Heart left ventricle (tissue), 16 donors: ENCODE data around the gene PHC3. TPM values are rescaled to one million over a fixed set of nuclear protein-coding genes. Genes with fewer than 3 reads are reported as not detected.

Experiments
- ATAC-seq, 4 donors: fragments of 200-7000 bp; cut with Tn5 transposase; one replicate each; pipeline ENCODE4 v1.9.1; 2020 to 2022; ENCODE audit warnings: moderate library complexity in 4 of 4, mild to moderate bottlenecking in 3 of 4, moderate number of reproducible peaks in 1 of 4
- DNase-seq, 5 donors: peaks; one replicate each; pipeline ENCODE4 v3.0.0-alpha.2; 2020
- H3K27ac ChIP-seq, 12 donors: fragments of 200-600 bp; sonication (generic) in 4 of 12; one replicate each; pipeline versions ENCODE4 v1.5.0 to v1.8.0; 2016 to 2022; ENCODE audit warnings: mild to moderate bottlenecking in 2 of 12
- H3K27me3 ChIP-seq, 9 donors: fragments of 200-600 bp; sonication (generic) in 2 of 9; one replicate each; pipeline versions ENCODE4 v1.5.1 to v1.8.0; 2016 to 2022; ENCODE audit warnings: mild to moderate bottlenecking in 3 of 9
- H3K36me3 ChIP-seq, 9 donors: fragments of 200-600 bp; sonication (generic) in 2 of 9; one replicate each; pipeline versions ENCODE4 v1.5.0 to v1.8.0; 2018 to 2022; ENCODE audit warnings: mild to moderate bottlenecking in 2 of 9
- H3K4me1 ChIP-seq, 12 donors: fragments of 200-600 bp; sonication (generic) in 4 of 12; one replicate each; pipeline versions ENCODE4 v1.5.0 to v1.8.0; 2016 to 2022; ENCODE audit warnings: mild to moderate bottlenecking in 3 of 12
- H3K4me3 ChIP-seq, 12 donors: fragments of 200-600 bp; sonication (generic) in 4 of 12; one replicate each; pipeline versions ENCODE4 v1.5.0 to v1.8.0; 2017 to 2022; ENCODE audit warnings: mild to moderate bottlenecking in 9 of 12, moderate library complexity in 4 of 12
- H3K9me3 ChIP-seq, 12 donors: fragments of 200-600 bp; sonication (generic) in 4 of 12; one replicate each; pipeline versions ENCODE4 v1.5.0 to v1.8.0; 2016 to 2022; ENCODE audit warnings: mild to moderate bottlenecking in 1 of 12
- CTCF ChIP-seq, 12 donors: fragments of 200-600 bp; sonication (generic) in 4 of 12; IDR thresholded peaks; one replicate each; pipeline versions ENCODE4 v1.5.0 to v1.8.0; 2018 to 2022; ENCODE audit warnings: antibody characterized with exemption in 12 of 12, mild to moderate bottlenecking in 5 of 12
- POLR2A ChIP-seq, 2 donors: fragments of 450-650 bp; IDR thresholded peaks; one replicate each; pipeline ENCODE4 v1.6.1; 2017; ENCODE audit warnings: antibody characterized with exemption in 2 of 2, mild to moderate bottlenecking in 2 of 2, moderate library complexity in 2 of 2
- WGBS, 4 donors: extraction: QIAGEN DNeasy Blood & Tissue Kit in 2 of 4; methylation state at CpG; one replicate each; pipeline versions ENCODE4 v1.1.5 to v1.1.7; 2013 to 2018; 5-methylcytosine and 5-hydroxymethylcytosine counted together
- intact Hi-C, 10 donors: fragments of 100-400 bp; cut with DNase I; formaldehyde crosslinking; loops; one replicate each; pipeline versions ENCODE4 v1.11.1 to v1.14.2; 2022
- polyA plus RNA-seq, 2 donors: library from polyadenylated mRNA; stranded (reverse); fragments of 200-250 nt; gene quantifications; one replicate each; pipeline ENCODE4 v1.2.3, GENCODE V29; 2013
- total RNA-seq, 9 donors: library from RNA; depleted of rRNA in 2 of 9; stranded (reverse); fragments of >200 nt in 2 of 9; fragmentation: NEBNext Ultra II Directional in 3 of 9; extraction: Animal tissue kit (Norgen Biotek cat#: 25700) in 3 of 9; gene quantifications; one replicate each; pipeline versions ENCODE4 v1.1.0 to v1.2.4, GENCODE V29; 2016 to 2023
- donor health status: ischemic (EF 13 %, LVEDD 7.1; RV severe dilation, severe dysfunction).
- donor health status: healthy with polysubstance abuse.
- donor health status: DM: no; HTN: yes; CAD: no.
- donor health status: DM: no; HTN: no; CAD: no.
- donor health status: ischemic (EF 25% LVEDD 6.9; RV normal size, moderate dysfunction).
- donor health status: ischemic (EF 25% LVEDD 5.7; RV mildly dilated, moderate dysfunction).
- donor health status: healthy.
- donor health status: DM: yes; HTN: yes; CAD: no.
- donor health status: ischemic (EF 35%, LVEDD 5.7; RV mildly dilated, moderate dysfunction).
- donor health status: nonischemic (EF 11% LVEDD 7.7; RV severe dilation, severe dysfunction).
- donor health status: DM: yes; HTN: yes; CAD: no.
- donor health status: PGD.
- donor health status: ischemic (EF 29% LVEDD 5.4; RV normal size, mild dysfunction).
- donor health status: nonischemic (EF 23%, LVEDD 6.1; RV moderate dilation, normal function).

Gene PHC3
- total and polyA plus RNA-seq, 11 donors, result 5.7 to 83.8 (median 42.4) TPM

GRCh38 chr3:170162630-170163029, 18.9 kb downstream of the PHC3 start:
- Histone ChIP-seq H3K27me3 (no peaks in the 10 kb centered on the region), H3K9me3 (no peaks in the 10 kb centered on the region), H3K4me1 (peaks cover 0 to 31% (median 8%) of the 10 kb centered on the region in 12 donors), H3K4me3 (no peak overlapping the region), H3K27ac (no peak overlapping the region), H3K36me3 (peaks cover 0 to 76% (median 69%) of the 10 kb centered on the region in 9 donors)
- ATAC-seq, result no peak
- DNase-seq, result no peak
- TF ChIP-seq CTCF (IDR thresholded peaks at IDR 0.05), result no peak
- TF ChIP-seq POLR2A (IDR thresholded peaks at IDR 0.05), result no peak
- intact Hi-C loops, result no loop called here

- intact Hi-C loops, result no loop called here
- Histone ChIP-seq H3K4me1 (peaks cover 0 to 31% (median 8%) of the 10 kb centered on the region in 12 donors), H3K36me3 (peaks cover 0 to 74% (median 64%) of the 10 kb centered on the region in 9 donors)
Measured at GRCh38 chr3:170162052-170162451, 19.5 kb downstream of the PHC3 start.

GRCh38 chr3:170159933-170160332, 21.6 kb downstream of the PHC3 start:
- ATAC-seq (no peak), DNase-seq (no peak)
- intact Hi-C loops, result no loop called here
- 86 to 95% (median 91%) methylated on average over 2 of the region's 2 CpGs for WGBS, 4 donors
- Histone ChIP-seq H3K4me1 (peaks cover 0 to 39% (median 10%) of the 10 kb centered on the region in 12 donors), H3K36me3 (peaks cover 0 to 62% (median 44%) of the 10 kb centered on the region in 9 donors), H3K4me3 (no peak overlapping the region), H3K9me3 (no peaks in the 10 kb centered on the region), H3K27me3 (no peaks in the 10 kb centered on the region), H3K27ac (no peak overlapping the region)
- no peak for TF ChIP-seq CTCF (IDR thresholded peaks at IDR 0.05)
- no peak for TF ChIP-seq POLR2A (IDR thresholded peaks at IDR 0.05)

More at GRCh38 chr3:170162052-170162451, 19.5 kb downstream of the PHC3 start:
- Histone ChIP-seq H3K9me3 (no peaks in the 10 kb centered on the region), H3K4me3 (no peak overlapping the region), H3K27ac (no peak overlapping the region), H3K27me3 (no peaks in the 10 kb centered on the region)
- DNase-seq (no peak), ATAC-seq (no peak)
- TF ChIP-seq POLR2A (IDR thresholded peaks at IDR 0.05) (no peak), CTCF (IDR thresholded peaks at IDR 0.05) (no peak)

- no peak overlapping the region for H3K4me3 ChIP-seq
- intact Hi-C loops, result no loop called here
- H3K9me3 ChIP-seq, result no peaks in the 10 kb centered on the region
- no peak for ATAC-seq
- H3K27me3 ChIP-seq, result no peaks in the 10 kb centered on the region
- WGBS, 4 donors, result 83 to 97% (median 91%) methylated on average over 1 of the region's 1 CpG
- no peak overlapping the region for H3K27ac ChIP-seq
- TF ChIP-seq CTCF (IDR thresholded peaks at IDR 0.05), result no peak
- TF ChIP-seq POLR2A (IDR thresholded peaks at IDR 0.05), result no peak
- H3K36me3 ChIP-seq, result peaks cover 0 to 62% (median 43%) of the 10 kb centered on the region in 9 donors
- peaks cover 0 to 39% (median 11%) of the 10 kb centered on the region in 12 donors for H3K4me1 ChIP-seq
- DNase-seq, result no peak
Measured at GRCh38 chr3:170159459-170159858, 22.1 kb downstream of the PHC3 start.
